OCI-LY7 (cell line): ENCODE data around the gene TBRG4. TPM values are rescaled to one million over a fixed set of nuclear protein-coding genes. Genes with fewer than 3 reads are reported as not detected.

Experiments
- BruUV-seq: library from RNA; stranded (reverse); fragments of 400-500 nt; replicated peaks from 2 replicates; lab custom pipeline; 2021; lab: Mats Ljungman, UMichigan
- CTCF ChIA-PET: fragments of 300-600 bp; sonication (Branson Sonifier 250); formaldehyde crosslinking; loops from one replicate; lab custom pipeline; 2022; ENCODE audit warnings: antibody characterized with exemption; ENCODE audit not compliant: unreplicated experiment; lab: Charles Lee
- POLR2A ChIA-PET: fragments of 300-600 bp; sonication (Branson Sonifier 250); formaldehyde crosslinking; loops from one replicate; lab custom pipeline; 2022; ENCODE audit warnings: antibody characterized with exemption; lab: Charles Lee
- DNase-seq: peaks from one replicate; pipeline ENCODE4 v3.0.0-alpha.2; 2015; ENCODE audit warnings: low spot score
- H2AFZ ChIP-seq: fragments of 200-600 bp; sonication (generic), shearing (Covaris generic); 2 replicates; pipeline ENCODE4 v1.6.1; 2014; ENCODE audit warnings: mild to moderate bottlenecking, antibody characterized with exemption, low read length, moderate library complexity
- H3K27ac ChIP-seq: fragments of 200-600 bp; sonication (generic); 2 replicates; pipeline ENCODE4 v1.5.1; 2014; ENCODE audit warnings: mixed run types, low read depth, mild to moderate bottlenecking, moderate library complexity, low read length, inconsistent platforms; ENCODE audit not compliant: poor library complexity, severe bottlenecking
- H3K36me3 ChIP-seq: fragments of 200-600 bp; sonication (generic); 2 replicates; pipeline ENCODE4 v1.6.1; 2014; ENCODE audit warnings: mild to moderate bottlenecking, antibody characterized with exemption, low read length, moderate library complexity, mixed read lengths; ENCODE audit not compliant: insufficient read depth
- H3K4me1 ChIP-seq: fragments of 200-600 bp; sonication (generic); 2 replicates; pipeline ENCODE4 v1.5.1; 2014; ENCODE audit warnings: mild to moderate bottlenecking, low read length; ENCODE audit not compliant: insufficient read depth, poor library complexity, severe bottlenecking
- H3K4me2 ChIP-seq: fragments of 200-600 bp; sonication (generic); 2 replicates; pipeline ENCODE4 v1.6.1; 2014; ENCODE audit warnings: mild to moderate bottlenecking, low read length
- H3K4me3 ChIP-seq: fragments of 200-600 bp; sonication (generic); 2 replicates; pipeline ENCODE4 v1.5.1; 2014; ENCODE audit warnings: mild to moderate bottlenecking, low read depth, low read length; ENCODE audit not compliant: poor library complexity, severe bottlenecking
- H3K79me2 ChIP-seq: fragments of 200-600 bp; sonication (generic); 2 replicates; pipeline ENCODE4 v1.6.1; 2016; ENCODE audit warnings: low read depth, mild to moderate bottlenecking, low read length, moderate library complexity, mixed read lengths; ENCODE audit not compliant: insufficient read depth
- H3K9me2 ChIP-seq: fragments of 200-600 bp; sonication (generic); 2 replicates; pipeline ENCODE4 v1.6.1; 2016; ENCODE audit warnings: mild to moderate bottlenecking, low read length, mixed read lengths; ENCODE audit not compliant: insufficient read depth
- H3K9me3 ChIP-seq: fragments of 200-600 bp; sonication (generic); 2 replicates; pipeline ENCODE4 v1.6.1; 2014; ENCODE audit warnings: mild to moderate bottlenecking, mixed run types, low read length, mixed read lengths
- H4K20me1 ChIP-seq: fragments of 200-600 bp; sonication (generic); 2 replicates; pipeline ENCODE4 v1.6.1; 2014; ENCODE audit warnings: mild to moderate bottlenecking, antibody characterized with exemption, low read length, moderate library complexity, mixed read lengths; ENCODE audit not compliant: insufficient read depth
- CTCF ChIP-seq: fragments of 200-600 bp; sonication (generic); conservative IDR thresholded peaks from 2 replicates; pipeline ENCODE4 v1.5.1; 2014; ENCODE audit warnings: mild to moderate bottlenecking, antibody characterized with exemption, low read length, moderate library complexity, mixed read lengths
- EZH2phosphoT487 ChIP-seq: fragments of 200-600 bp; sonication (generic); IDR thresholded peaks from 2 replicates; pipeline ENCODE4 v1.6.1; 2018; ENCODE audit warnings: low read depth, borderline replicate concordance, mild to moderate bottlenecking, mixed run types, antibody characterized with exemption, low read length, moderate library complexity, mixed read lengths
- intact Hi-C: fragments of 100-400 bp; cut with micrococcal nuclease; formaldehyde crosslinking; loops from one replicate; pipeline ENCODE4 v1.10.0; 2022; ENCODE audit not compliant: unreplicated experiment
- total RNA-seq, 2 experiments: library from RNA; depleted of rRNA in 1 of 2; stranded (reverse); fragments of >200 nt in 1 of 2; shearing (Covaris generic) in 1 of 2; gene quantifications; 2 replicates each; pipeline ENCODE4 v1.2.3, GENCODE V29; 2014 to 2022

TBRG4 gene
- total RNA-seq, 2 experiments from 2014 or later = 113 to 141 TPM

GRCh38 chr7:45084901-45085618 lies 26.4 kb downstream of the TBRG4 start:
- Histone ChIP-seq H4K20me1 (no peaks in the 10 kb centered on the region), H2AFZ (no peak overlapping the region), H3K27ac (no peak overlapping the region), H3K36me3 (no peaks in the 10 kb centered on the region), H3K9me2 (no peaks in the 10 kb centered on the region), H3K79me2 (no peaks in the 10 kb centered on the region), H3K9me3 (no peaks in the 10 kb centered on the region), H3K4me2 (no peak overlapping the region), H3K4me3 (no peak overlapping the region), H3K4me1 (no peaks in the 10 kb centered on the region)
- ChIA-PET POLR2A (no interaction called here), CTCF (no interaction called here)
- no peak for TF ChIP-seq CTCF
- TF ChIP-seq EZH2phosphoT487 = no peak
- BruUV-seq = no TSS peak
- no peak for DNase-seq
- intact Hi-C loops = no loop called here

GRCh38 chr7:45084336-45084735 lies 27.2 kb downstream of the TBRG4 start:
- Histone ChIP-seq H4K20me1 (no peaks in the 10 kb centered on the region), H3K27ac (no peak overlapping the region), H3K4me1 (no peaks in the 10 kb centered on the region), H3K4me2 (no peak overlapping the region), H3K9me3 (no peaks in the 10 kb centered on the region), H2AFZ (no peak overlapping the region), H3K79me2 (no peaks in the 10 kb centered on the region), H3K4me3 (no peak overlapping the region), H3K9me2 (no peaks in the 10 kb centered on the region), H3K36me3 (no peaks in the 10 kb centered on the region)
- DNase-seq = no peak
- BruUV-seq = no TSS peak
- intact Hi-C loops = no loop called here
- POLR2A ChIA-PET = no interaction called here
- CTCF ChIA-PET = no interaction called here
- TF ChIP-seq CTCF = no peak
- no peak for TF ChIP-seq EZH2phosphoT487

- H3K4me2 ChIP-seq = no peak overlapping the region
- TF ChIP-seq EZH2phosphoT487 (no peak), CTCF (no peak)
- no peak overlapping the region for H3K27ac ChIP-seq
- H2AFZ ChIP-seq = no peak overlapping the region
- intact Hi-C loops = no loop called here
- H3K4me3 ChIP-seq = no peak overlapping the region
- CTCF ChIA-PET = no interaction called here
- no peaks in the 10 kb centered on the region for H3K9me3 ChIP-seq
- H3K36me3 ChIP-seq = peaks cover 3% of the 10 kb centered on the region; the same call in 1 of the 2 replicates
- DNase-seq = no peak
- no peaks in the 10 kb centered on the region for H4K20me1 ChIP-seq
- BruUV-seq = no TSS peak
- H3K4me1 ChIP-seq = no peaks in the 10 kb centered on the region
- POLR2A ChIA-PET = no interaction called here
- no peaks in the 10 kb centered on the region for H3K9me2 ChIP-seq
- no peaks in the 10 kb centered on the region for H3K79me2 ChIP-seq
Observed at GRCh38 chr7:45082831-45083331, 28.6 kb downstream of the TBRG4 start.
